Omental fat pad (tissue), 4 donors: Measurements from ENCODE around the gene ARHGAP15. TPM values are rescaled to one million over a fixed set of nuclear protein-coding genes. Genes with fewer than 3 reads are reported as not detected.

Experiments
- ATAC-seq: fragments of 150-250 bp; one replicate; pipeline ENCODE4 v1.9.1; 2016; ENCODE audit warnings: mild to moderate bottlenecking, moderate library complexity; ENCODE audit not compliant: low FRiP score
- DNase-seq: peaks from one replicate; pipeline ENCODE4 v3.0.0-alpha.2; 2019; ENCODE audit warnings: low spot score
- CTCF ChIP-seq, 3 donors: fragments of 450-650 bp; IDR thresholded peaks; one replicate each; pipeline ENCODE4 v1.5.1; 2016 to 2017; ENCODE audit warnings: antibody characterized with exemption in 3 of 3, mild to moderate bottlenecking in 3 of 3, moderate library complexity in 2 of 3
- total RNA-seq, 4 donors: library from RNA; depleted of rRNA; stranded (reverse); fragments of >200 nt; gene quantifications; one replicate each; pipeline ENCODE4 v1.1.0, GENCODE V29; 2016

ARHGAP15 gene
- total RNA-seq, 4 donors from 2014 or later = 12.2 to 27.6 (median 20.7) TPM

DNA sequence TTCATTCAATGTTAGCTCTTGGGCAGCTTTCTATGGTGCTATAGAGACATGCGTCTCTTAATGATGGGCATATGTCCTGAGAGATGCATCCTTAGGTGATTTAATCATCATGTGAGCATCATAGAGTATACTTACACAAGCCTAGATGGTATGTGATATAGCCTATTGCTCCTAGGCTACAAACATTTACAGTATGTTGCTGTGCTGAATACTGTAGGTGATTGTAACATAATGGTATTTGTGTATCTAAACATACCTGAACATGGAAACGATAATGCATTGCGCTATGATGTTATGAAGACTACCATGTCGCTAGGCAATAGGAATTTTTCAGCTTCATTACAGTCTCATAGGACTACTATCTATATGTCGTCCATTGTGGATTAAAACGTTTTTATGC lies 89.4 kb downstream of the ARHGAP15 start:
- TF ChIP-seq CTCF (IDR thresholded peaks at IDR 0.05) = no peak
- DNase-seq (no peak), ATAC-seq (no peak)

DNA sequence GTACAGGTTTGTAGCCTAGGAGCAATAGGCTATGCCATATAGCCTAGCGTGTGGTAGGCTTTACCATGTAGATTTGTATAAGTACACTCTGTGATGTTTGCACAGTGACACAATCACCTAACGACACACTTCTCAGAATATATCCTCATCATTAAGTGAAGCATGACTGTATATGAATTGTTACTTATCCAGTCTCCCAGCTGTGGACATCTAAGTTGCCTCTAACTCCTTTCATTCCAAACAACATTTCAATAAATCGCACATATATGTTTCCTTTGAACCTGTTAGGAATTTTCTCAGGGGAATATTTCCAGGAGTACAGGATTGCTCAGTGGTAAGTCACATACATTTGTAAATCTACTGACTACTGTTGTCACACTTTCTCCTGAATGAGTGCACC lies 90.0 kb downstream of the ARHGAP15 start:
- no peak for DNase-seq
- no peak for ATAC-seq
- no peak for TF ChIP-seq CTCF (IDR thresholded peaks at IDR 0.05)

DNA sequence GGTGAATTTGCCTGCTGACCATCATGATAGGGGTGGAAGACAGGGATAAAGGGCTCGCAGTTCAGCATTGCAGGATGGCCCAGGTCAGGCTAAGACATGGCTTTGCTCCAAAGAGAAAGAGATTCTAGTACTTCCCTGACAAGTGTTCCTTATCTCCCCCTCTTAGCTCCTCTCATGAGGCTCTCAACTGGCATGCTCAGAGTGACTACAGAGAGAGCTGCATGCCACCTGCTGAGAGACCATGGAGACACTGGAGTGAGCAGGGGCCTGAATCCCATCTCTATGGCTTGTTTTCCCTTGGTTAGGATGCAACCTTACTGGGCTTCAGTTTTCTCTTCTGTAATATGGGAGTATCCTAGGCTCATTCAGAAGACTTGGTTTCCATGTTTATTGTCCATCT lies 94.3 kb downstream of the ARHGAP15 start:
- DNase-seq = no peak
- no peak for TF ChIP-seq CTCF (IDR thresholded peaks at IDR 0.05)
- ATAC-seq = no peak

- ATAC-seq (no peak), DNase-seq (no peak)
- no peak for TF ChIP-seq CTCF (IDR thresholded peaks at IDR 0.05)
These were observed 96.7 kb downstream of the ARHGAP15 start for GRCh38 chr2:143225931-143226330.

DNA sequence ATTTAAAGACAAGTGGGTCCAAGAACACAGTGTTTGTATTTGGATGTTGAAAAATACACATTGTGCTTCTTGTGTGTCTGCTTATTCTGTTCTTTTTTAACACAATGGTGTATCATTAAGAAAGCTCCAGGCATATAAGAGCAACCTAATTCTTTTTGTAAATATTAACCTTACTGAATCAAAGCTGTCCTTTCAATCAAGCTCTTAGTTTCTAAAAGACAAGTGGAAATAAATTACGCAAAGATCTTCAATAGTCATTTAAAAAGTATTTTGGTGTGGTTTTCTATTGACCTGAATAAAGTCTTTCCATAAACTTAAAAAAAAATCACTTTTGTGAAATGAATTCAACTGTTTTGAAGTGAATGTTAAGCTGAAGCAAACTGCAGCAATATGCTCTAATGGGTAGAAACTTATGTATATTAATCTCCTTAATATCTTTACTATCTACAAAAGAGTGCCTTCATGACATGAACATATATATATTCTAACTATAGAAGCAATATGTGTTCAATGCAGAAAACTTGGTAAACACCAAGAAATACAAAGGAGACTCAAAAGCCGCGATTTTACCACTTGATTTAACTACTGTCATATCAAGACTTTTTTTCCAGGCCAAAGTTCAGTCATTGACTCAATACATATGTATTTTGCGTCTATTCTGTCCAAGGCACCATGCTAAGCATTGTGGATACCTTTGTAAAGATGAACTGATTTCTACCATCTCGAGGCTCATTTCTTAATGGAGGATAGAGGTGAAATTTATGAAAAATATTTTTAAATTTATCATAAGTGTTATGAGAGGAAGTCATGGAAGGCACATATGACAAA lies 97.7 kb downstream of the ARHGAP15 start:
- no peak for DNase-seq
- no peak for TF ChIP-seq CTCF (IDR thresholded peaks at IDR 0.05)
- no peak for ATAC-seq

GRCh38 chr2:143229411-143229810 lies 100.2 kb downstream of the ARHGAP15 start:
- no peak for ATAC-seq
- DNase-seq = no peak
- TF ChIP-seq CTCF (IDR thresholded peaks at IDR 0.05) = no peak

DNA sequence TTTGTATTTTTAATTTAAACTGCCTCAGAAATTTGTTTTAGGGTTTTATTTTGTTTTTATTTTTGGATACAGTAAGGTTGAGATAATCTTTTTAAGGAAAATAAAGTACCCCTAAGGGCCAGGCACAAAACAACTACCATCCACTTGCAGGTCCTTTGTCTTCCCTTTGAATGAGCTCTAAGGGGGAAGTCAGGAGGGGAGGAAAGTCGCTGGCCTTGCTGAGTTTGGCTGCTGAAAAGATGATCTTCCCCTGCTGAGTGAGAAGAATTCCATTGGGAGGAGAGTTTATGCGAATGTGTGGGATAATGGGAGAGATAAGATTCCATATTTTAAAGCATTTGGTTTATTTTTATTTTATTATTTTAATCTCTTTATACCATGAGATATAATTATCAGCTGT lies 100.7 kb downstream of the ARHGAP15 start:
- no peak for TF ChIP-seq CTCF (IDR thresholded peaks at IDR 0.05)
- ATAC-seq (no peak), DNase-seq (no peak)
